Activated naive CD4-positive, alpha-beta T cell treated with anti-CD3 and anti-CD28 coated beads, Interleukin-2, amount 50 U/mL, for 24 hours (primary cell): ENCODE measurements around the gene MMP28.

Experiments
- H3K27ac Mint-ChIP-seq: one replicate; pipeline ENCODE4 v1.8.0; 2021; ENCODE audit warnings: mild to moderate bottlenecking, mixed read lengths
- H3K27me3 Mint-ChIP-seq: one replicate; pipeline ENCODE4 v1.8.0; 2021; ENCODE audit warnings: mixed read lengths
- H3K36me3 Mint-ChIP-seq: one replicate; pipeline ENCODE4 v1.8.0; 2021; ENCODE audit warnings: mixed read lengths
- H3K4me1 Mint-ChIP-seq: one replicate; pipeline ENCODE4 v1.8.0; 2021; ENCODE audit warnings: mixed read lengths
- H3K4me3 Mint-ChIP-seq: one replicate; pipeline ENCODE4 v1.8.0; 2021; ENCODE audit warnings: mild to moderate bottlenecking, mixed read lengths
- H3K9me3 Mint-ChIP-seq: one replicate; pipeline ENCODE4 v1.8.0; 2021; ENCODE audit warnings: mixed read lengths

Gene MMP28

DNA sequence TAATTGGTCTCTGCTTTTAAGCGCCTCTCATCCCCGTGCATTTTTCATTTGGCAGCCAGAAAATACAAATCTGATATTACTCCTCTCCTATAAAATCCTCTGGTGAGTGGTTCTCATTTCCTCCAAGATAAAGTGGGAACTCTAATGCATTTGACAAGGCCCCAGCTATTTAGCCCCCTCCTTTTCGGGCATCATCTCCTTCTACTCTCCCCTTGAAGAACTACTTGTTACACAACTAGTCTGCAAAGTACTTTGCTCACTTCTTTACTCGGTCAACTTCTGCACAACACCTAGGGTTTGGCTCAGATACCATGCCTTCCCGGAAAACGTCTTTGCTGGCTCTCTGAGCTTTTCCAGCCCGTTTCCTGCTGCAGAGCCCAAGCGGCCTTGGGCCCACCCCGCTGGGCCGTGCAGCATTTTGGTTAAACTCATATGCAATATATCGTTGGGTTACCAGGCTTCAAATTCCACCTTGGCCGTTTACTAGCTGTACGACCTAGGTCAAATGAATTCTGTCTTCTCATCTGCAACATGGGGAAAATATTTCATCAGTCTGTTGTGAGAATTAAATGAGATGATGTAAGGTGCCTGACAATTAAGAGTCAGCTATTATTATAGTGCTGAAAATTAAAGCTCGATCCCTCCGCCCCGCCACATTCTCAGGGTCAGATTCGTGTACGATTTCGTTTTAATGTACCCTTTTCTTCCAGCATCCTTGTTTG is 13.0 kb upstream of the MMP28 start:
- Mint-ChIP-seq H3K4me1 (peaks cover 59% of the 10 kb centered on the region), H3K4me3 (peak overlapping the region; percentile 95), H3K36me3 (peaks cover 3% of the 10 kb centered on the region), H3K27ac (peak overlapping the region; percentile 100), H3K27me3 (no peaks in the 10 kb centered on the region), H3K9me3 (no peaks in the 10 kb centered on the region)

DNA sequence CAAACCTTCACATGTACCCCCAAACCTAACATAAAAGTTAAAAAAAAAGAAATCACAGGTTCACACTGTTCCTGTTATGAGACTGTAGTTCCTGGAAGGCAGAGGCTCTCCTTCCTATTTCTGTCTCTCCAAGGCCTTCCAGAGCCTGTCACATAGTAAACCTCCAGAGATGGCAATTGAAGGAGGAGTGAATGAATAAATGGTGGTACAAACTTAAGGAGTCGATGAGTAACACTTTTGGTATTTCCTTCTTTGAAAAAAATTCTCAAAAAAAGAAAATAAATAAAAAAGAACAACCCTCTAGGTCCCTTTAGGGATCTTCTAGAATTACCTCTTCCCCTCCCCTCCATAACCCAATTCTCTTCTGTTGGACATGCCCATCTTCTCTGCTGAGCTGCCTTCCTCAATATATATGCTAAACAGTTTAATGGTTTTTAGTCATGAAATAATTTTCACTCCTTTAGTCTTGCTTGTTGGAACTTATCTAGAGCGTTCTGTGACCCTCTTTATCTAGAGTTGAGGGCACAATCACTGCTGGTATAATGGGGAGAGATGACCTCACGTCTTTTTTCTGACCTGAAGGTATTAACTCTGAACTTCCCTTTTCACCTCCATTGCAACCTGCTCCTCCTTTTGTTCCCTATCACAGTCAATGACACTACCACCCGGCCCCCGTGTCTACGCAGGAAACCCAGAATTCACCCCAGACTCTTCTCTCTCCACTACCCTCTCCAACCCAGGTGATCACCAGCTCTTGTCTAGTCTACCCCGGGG is 12.1 kb upstream of the MMP28 start:
- H3K4me3 Mint-ChIP-seq: peak overlapping the region; percentile 95
- H3K27me3 Mint-ChIP-seq: no peaks in the 10 kb centered on the region
- no peaks in the 10 kb centered on the region for H3K9me3 Mint-ChIP-seq
- H3K27ac Mint-ChIP-seq: peak overlapping the region; percentile 100
- peaks cover 61% of the 10 kb centered on the region for H3K4me1 Mint-ChIP-seq
- peaks cover 3% of the 10 kb centered on the region for H3K36me3 Mint-ChIP-seq

DNA sequence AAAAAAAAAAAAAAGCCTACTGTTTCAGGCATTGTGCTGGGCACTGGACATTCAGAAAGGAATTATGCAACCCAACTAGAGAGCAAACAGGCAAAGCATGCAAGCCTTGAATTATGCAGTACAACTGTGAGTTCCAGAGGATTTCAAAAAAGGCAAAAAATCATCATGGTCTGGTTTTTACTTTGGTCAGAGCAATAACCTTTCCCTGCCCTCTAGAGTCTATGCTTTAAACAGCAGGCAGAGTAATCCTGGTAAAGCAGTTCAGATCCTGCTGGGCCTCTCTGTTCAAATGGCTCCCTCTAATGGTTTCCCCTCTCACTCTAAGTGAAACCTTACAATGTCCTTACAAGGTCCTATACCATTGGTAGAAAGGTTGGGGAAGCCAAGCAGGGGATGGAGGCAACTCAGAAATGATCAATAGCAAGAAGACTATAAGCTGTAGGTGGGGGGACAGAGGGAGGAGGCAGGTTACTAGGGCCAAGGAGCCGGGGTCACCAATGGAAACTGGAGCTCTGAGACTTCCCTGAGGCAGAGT is 9.3 kb upstream of the MMP28 start:
- H3K4me1 Mint-ChIP-seq: peaks cover 72% of the 10 kb centered on the region
- H3K4me3 Mint-ChIP-seq: no peak overlapping the region
- no peaks in the 10 kb centered on the region for H3K27me3 Mint-ChIP-seq
- no peaks in the 10 kb centered on the region for H3K9me3 Mint-ChIP-seq
- no peaks in the 10 kb centered on the region for H3K36me3 Mint-ChIP-seq
- peak overlapping the region; percentile 85 for H3K27ac Mint-ChIP-seq

DNA sequence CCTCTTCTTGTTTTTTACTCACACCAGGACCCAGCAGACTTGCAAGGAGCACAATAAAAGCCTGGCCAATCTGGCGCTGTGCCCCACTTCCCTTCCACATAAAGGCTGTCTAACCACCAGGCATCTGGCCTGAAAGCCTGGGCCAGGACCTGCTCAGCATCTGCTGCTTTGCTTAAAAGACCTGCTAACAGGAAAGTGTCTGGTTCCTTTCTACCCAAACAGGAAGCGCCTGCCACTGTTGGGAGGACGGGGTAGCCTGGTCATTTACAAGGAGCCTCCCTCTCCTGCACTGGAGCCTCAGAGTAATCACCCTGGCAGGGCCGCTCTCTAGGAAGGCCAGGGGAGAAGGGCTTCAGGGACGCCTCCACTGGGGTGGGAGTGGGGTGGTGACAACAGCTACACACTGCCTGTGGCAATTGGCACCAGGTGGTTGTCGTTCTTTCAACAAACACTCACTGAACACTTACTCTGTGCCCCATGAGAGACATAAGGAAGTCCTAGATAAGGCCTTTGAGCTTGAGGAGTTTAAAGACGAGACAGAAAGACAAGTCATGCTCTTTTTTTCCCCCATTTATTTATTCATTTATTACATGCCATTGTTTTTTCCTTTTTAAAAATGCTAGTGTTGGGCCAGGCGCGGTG is 6.3 kb upstream of the MMP28 start:
- no peaks in the 10 kb centered on the region for H3K36me3 Mint-ChIP-seq
- H3K27ac Mint-ChIP-seq: peak overlapping the region; percentile 92
- H3K27me3 Mint-ChIP-seq: peaks cover 2% of the 10 kb centered on the region
- no peaks in the 10 kb centered on the region for H3K9me3 Mint-ChIP-seq
- peaks cover 50% of the 10 kb centered on the region for H3K4me1 Mint-ChIP-seq
- H3K4me3 Mint-ChIP-seq: peak overlapping the region; percentile 1

DNA sequence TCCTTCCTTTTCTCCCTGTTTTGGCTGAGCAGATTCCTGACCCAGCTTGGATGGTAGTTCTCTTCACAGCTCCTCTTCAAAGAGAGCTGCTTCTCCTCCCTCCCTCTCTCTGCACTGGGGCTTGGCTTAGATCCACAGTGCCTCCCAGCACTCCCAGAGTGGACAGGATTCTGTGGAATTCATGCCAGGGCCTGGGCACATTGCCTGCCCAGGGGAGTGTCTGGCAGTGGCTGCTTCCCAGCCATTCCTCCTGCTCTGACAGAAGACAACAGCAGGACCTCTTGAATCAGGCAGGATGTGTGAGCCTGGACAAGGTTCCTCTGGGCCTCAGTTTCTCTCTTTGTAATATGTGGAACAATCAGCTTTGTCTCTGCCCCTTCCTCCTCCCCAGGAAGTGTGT is 4.5 kb upstream of the MMP28 start:
- no peaks in the 10 kb centered on the region for H3K36me3 Mint-ChIP-seq
- H3K27ac Mint-ChIP-seq: peak overlapping the region; percentile 62
- H3K4me3 Mint-ChIP-seq: no peak overlapping the region
- H3K9me3 Mint-ChIP-seq: no peaks in the 10 kb centered on the region
- H3K4me1 Mint-ChIP-seq: peaks cover 54% of the 10 kb centered on the region
- H3K27me3 Mint-ChIP-seq: peaks cover 2% of the 10 kb centered on the region

DNA sequence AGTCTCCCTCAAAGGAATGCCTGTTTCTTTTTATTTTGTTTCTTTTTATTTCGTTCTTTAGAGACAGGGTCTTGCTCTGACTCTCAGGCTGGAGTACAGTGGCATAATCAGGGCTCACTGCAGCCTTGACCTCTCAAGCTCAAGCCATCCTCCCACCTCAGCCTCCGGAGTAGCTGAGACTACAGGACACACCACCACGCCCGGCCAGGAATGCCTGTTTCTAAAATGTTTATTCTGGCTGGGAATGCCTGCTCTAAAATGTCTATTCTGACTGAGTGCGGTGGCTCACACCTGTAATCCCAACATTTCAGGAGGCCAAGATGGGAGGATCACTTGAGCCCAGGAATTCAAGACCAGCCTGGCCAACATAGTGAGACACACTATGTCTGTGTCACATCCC is 2.5 kb upstream of the MMP28 start:
- H3K9me3 Mint-ChIP-seq: no peaks in the 10 kb centered on the region
- peaks cover 52% of the 10 kb centered on the region for H3K4me1 Mint-ChIP-seq
- H3K27ac Mint-ChIP-seq: no peak overlapping the region
- no peak overlapping the region for H3K4me3 Mint-ChIP-seq
- no peaks in the 10 kb centered on the region for H3K36me3 Mint-ChIP-seq
- peaks cover 3% of the 10 kb centered on the region for H3K27me3 Mint-ChIP-seq

DNA sequence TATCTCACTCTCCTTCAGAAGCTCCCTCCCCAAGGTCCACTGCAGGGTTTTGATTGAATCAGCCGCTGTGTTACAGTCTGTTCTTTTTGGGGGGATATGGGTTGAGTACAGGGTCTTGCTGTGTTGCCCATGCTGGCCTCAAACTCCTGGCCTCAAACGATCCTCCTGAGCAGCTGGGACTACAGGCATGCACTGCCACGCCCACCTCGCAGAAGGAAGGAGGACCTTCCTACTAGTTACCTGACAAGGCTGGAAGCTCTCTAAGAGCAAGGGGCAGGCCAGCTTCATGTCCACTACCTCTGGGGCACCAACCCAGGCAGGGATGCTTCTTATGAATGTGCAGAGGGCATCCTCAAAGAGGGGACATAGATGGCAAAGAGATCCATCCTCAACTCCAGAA is 1.9 kb upstream of the MMP28 start:
- H3K4me1 Mint-ChIP-seq: peaks cover 46% of the 10 kb centered on the region
- no peaks in the 10 kb centered on the region for H3K9me3 Mint-ChIP-seq
- peaks cover 3% of the 10 kb centered on the region for H3K27me3 Mint-ChIP-seq
- H3K4me3 Mint-ChIP-seq: no peak overlapping the region
- H3K36me3 Mint-ChIP-seq: no peaks in the 10 kb centered on the region
- no peak overlapping the region for H3K27ac Mint-ChIP-seq

DNA sequence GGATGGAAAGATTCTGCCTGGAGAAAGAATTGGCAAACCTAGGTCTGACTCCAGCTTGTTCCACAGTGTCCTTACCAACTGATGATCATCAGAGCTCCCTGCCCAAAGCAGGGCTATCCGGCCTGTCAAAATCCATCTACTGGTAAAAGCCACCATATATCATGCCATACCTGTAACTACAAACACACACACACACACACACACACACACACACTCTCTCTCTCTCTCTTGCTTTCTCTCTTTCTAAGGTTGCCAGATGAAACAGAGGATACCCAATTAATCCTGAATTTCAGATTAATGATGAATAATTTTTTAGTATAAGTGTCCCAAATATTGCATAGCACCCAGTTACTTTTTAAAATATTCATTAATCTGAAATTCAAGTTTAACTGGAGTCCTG is 1.5 kb upstream of the MMP28 start:
- Mint-ChIP-seq H3K36me3 (no peaks in the 10 kb centered on the region), H3K4me3 (no peak overlapping the region), H3K27ac (no peak overlapping the region), H3K27me3 (peaks cover 3% of the 10 kb centered on the region), H3K9me3 (no peaks in the 10 kb centered on the region), H3K4me1 (peaks cover 46% of the 10 kb centered on the region)

DNA sequence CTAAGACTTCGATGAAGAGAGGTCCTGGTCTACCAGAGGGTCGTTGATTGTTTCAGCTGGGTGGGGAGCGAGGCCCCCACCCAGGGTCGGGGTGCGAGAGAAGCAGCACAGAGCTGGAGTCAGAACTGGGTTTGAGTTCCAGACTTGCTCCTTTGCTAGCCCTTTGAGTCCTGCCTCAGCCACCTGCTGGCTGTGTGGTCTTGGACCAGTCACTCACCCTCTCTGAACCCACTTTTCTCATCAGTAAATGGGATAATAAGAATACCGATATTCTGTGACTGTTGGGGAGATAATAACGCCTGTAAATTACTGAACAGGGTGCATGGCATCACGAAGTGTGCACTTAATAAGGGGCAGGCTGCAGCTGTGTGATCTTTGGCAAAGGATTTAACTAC is 427 bp upstream of the MMP28 start:
- Mint-ChIP-seq H3K4me3 (peak overlapping the region; percentile 77), H3K9me3 (no peaks in the 10 kb centered on the region), H3K27me3 (peaks cover 3% of the 10 kb centered on the region), H3K36me3 (no peaks in the 10 kb centered on the region), H3K4me1 (peaks cover 36% of the 10 kb centered on the region), H3K27ac (no peak overlapping the region)

DNA sequence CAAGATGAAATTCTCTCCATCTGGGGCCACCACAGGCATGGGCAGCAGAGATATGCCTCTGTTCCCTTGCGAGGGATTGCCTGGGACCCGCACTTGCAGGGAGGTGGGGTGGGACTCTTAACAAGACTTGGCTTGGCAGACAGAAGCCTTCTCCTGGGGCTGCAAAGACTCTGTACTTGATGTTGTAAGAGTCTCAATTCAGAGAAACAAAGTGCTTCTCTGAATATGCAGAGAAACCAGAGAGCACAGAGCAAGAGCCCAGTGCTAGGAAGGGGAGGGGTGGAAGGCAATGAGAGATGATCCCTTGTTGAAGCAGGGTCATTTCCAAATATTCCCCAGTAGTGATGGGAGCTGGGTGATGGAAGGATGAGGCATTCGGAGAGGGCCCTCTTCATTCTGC is 2.2 kb downstream of the MMP28 start:
- Mint-ChIP-seq H3K27ac (no peak overlapping the region), H3K27me3 (peaks cover 1% of the 10 kb centered on the region), H3K4me1 (peaks cover 43% of the 10 kb centered on the region), H3K9me3 (no peaks in the 10 kb centered on the region), H3K36me3 (no peaks in the 10 kb centered on the region), H3K4me3 (peak overlapping the region; percentile 30)

DNA sequence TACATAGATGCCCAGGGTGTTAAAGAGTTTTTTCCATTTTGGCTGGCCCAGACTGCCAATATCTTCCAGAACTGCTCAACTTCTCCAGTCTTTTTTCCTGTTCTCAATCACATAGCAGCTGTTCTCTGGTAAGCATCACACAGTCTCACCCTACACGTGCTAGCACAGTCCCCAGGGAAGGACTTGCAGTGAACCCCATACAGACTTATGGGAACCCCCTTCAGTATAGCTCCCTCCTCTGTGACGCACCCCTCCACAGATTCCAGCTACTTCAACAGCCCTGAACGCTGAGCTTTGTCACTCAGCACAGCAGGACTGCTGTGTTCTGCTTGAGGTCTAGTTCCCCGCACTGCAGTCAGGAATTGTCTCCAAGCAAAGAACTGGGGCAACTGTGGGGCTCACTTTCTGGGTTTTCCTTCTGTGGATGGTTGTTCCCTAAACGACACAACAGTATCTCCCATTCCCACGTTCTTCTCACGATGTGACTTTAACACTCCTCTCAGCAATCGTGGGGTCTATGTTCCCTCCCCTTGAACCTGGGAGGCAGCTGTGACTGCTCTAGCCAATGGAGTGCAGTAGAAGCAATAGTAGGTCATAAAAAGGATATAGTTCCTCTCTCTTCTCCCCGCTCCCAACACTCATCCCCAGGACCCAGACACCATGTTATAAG is 3.6 kb downstream of the MMP28 start:
- Mint-ChIP-seq H3K4me1 (peaks cover 48% of the 10 kb centered on the region), H3K4me3 (no peak overlapping the region), H3K9me3 (no peaks in the 10 kb centered on the region), H3K27ac (no peak overlapping the region), H3K36me3 (no peaks in the 10 kb centered on the region), H3K27me3 (peaks cover 1% of the 10 kb centered on the region)

DNA sequence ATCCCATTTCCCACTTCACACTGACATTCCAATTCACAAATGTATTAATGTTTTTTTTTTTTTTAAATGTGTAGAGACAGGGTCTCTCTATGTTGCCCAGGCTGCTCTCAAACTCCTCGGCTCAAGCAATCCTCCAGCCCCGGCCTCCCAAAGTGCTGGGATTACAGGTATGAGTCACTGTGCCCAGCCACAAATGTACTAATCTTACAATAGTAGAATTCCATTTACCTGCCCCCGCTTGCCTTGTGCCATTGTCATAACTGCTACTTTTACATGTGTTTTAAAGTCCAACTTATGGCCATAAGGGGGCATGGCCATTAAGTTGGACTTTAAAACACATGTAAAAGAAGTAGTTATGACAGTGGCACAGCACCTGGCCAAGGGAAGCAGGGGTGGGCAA is 4.6 kb downstream of the MMP28 start:
- Mint-ChIP-seq H3K4me3 (no peak overlapping the region), H3K9me3 (no peaks in the 10 kb centered on the region), H3K36me3 (no peaks in the 10 kb centered on the region), H3K27ac (no peak overlapping the region), H3K4me1 (peaks cover 40% of the 10 kb centered on the region), H3K27me3 (peaks cover 1% of the 10 kb centered on the region)

DNA sequence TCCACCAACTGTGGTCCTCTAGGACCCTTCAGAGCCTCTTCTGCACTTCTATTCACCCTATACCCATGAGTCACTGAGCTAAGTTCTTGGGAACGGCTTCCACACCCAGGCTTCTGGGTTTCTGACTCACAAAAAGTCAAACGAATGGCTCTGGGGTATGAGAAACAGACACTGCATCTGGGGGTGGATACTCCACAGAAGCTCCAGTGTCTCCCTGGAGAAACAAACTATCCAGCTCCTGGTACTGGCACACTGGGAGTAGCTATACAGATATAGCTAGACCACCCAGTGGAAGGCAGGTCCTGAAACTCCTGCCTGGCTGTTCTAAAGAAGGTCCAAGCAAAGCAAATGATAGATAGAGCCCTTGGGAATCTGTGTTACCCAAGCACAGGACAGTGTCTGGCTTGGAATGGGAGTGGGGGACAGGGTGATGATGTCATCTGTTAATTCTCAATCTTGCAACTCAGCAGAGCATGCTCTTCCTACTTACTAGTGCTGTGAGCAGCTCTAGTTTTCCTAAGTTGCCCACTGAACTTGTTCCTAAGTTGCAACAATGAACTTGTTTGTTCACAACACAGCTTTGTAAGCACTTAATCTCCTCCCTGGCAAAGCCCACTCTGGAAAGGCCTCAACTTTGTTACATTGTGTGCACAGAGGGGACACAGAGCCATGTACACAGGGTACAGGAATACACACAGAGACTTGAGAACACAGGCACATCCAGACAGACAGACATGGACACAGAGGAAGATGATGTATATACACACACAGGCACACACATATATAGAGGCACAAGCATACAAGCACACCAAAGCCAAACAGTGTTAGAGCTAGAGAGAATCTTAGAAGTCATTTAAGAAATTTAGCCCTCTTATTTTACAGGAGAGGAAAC is 6.7 kb downstream of the MMP28 start:
- Mint-ChIP-seq H3K4me3 (no peak overlapping the region), H3K4me1 (peaks cover 34% of the 10 kb centered on the region), H3K27ac (peak overlapping the region; percentile 59), H3K9me3 (no peaks in the 10 kb centered on the region), H3K36me3 (no peaks in the 10 kb centered on the region), H3K27me3 (peaks cover 1% of the 10 kb centered on the region)

DNA sequence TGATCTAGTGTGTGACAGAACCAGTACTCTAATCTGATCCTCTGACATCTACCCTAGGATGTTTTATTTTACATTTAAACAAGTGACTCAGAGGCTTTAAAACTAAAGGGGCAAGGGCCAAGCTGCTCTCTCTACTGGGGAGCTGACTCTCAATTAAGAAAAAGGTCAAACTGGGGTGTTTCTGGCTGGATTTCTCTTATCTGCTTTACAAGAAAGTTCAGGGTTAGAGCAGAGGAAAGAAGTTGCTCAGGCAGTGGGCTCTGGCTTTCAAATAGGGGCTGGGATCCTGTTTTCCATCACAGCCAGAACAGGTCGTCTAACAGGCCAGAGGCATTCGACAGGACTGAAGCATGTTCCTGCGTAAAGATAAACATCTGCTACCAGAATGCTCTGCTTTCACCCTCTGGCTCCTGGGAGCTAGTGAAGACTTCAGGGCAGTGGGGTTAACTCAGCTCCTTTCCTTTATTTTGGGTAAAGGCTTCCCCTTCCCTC is 8.5 kb downstream of the MMP28 start:
- Mint-ChIP-seq H3K4me3 (no peak overlapping the region), H3K27me3 (no peaks in the 10 kb centered on the region), H3K27ac (no peak overlapping the region), H3K4me1 (peaks cover 24% of the 10 kb centered on the region), H3K36me3 (no peaks in the 10 kb centered on the region), H3K9me3 (no peaks in the 10 kb centered on the region)
